ENCODE results near the gene GAP43. TPM values are rescaled to one million over a fixed set of nuclear protein-coding genes. Genes with fewer than 3 reads are reported as not detected.

The GAP43 gene
- total RNA-seq: not detected

DNA sequence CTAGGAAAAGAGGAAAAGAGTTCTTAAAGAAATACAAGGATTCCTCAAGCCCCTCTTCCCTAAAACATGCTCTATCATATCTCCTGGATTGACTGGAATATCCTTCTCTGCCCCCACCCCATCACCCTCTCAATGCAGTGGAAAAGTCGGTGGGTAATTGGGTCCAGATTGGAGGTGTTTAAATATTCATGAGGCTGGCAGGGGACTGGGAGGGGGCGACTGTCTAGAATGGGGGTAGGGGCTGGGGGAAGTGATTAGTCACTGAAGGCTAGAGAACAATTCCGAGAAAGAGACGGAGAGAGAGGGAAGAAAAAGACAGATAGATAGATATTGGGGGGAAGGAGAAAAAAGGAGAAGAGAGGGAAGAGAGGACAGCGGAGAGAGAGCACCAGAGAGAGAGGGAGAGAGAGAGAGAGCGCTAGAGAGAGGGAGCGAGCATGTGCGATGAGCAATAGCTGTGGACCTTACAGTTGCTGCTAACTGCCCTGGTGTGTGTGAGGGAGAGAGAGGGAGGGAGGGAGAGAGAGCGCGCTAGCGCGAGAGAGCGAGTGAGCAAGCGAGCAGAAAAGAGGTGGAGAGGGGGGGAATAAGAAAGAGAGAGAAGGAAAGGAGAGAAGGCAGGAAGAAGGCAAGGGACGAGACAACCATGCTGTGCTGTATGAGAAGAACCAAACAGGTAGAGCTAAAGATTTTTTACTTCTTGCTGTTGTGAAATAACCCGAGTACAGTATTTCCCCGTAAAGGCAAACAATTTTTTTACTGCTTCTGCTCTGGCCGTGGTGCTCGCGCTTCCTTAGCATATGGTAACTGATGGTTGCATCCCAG lies at the start of gene GAP43:
TSS of gene GAP43 (plus strand) at position 467 of the 825 bp plus-strand sequence. CDS start at position 647, 180 bp downstream.
- Mint-ChIP-seq H3K4me3 (peak within 1 kb of the TSS; percentile 25), H3K27ac (no peak within 1 kb of the TSS), H3K36me3 (no peaks in the 10 kb centered on the region), H3K4me1 (peaks cover 11% of the 10 kb centered on the region), H3K27me3 (peaks cover 55% of the 10 kb centered on the region), H3K9me3 (no peaks in the 10 kb centered on the region)
- POLR2A ChIA-PET: no interaction called here
- DNase-seq (no peak), ATAC-seq (ENCODE audit: low read depth) (no peak)

GRCh38 chr3:115576325-115576875 lies 46.9 kb upstream of the GAP43 start:
- DNase-seq (no peak), ATAC-seq (ENCODE audit: low read depth) (no peak)
- Mint-ChIP-seq H3K4me1 (no peaks in the 10 kb centered on the region), H3K27ac (no peak overlapping the region), H3K36me3 (no peaks in the 10 kb centered on the region), H3K4me3 (no peak overlapping the region), H3K27me3 (peaks cover 11% of the 10 kb centered on the region), H3K9me3 (no peaks in the 10 kb centered on the region)
- POLR2A ChIA-PET: no interaction called here

GRCh38 chr3:115577000-115577399 lies 46.3 kb upstream of the GAP43 start:
- no peaks in the 10 kb centered on the region for H3K36me3 Mint-ChIP-seq
- no peaks in the 10 kb centered on the region for H3K4me1 Mint-ChIP-seq
- H3K4me3 Mint-ChIP-seq: no peak overlapping the region
- H3K27me3 Mint-ChIP-seq: peaks cover 13% of the 10 kb centered on the region
- no peak for DNase-seq
- H3K27ac Mint-ChIP-seq: no peak overlapping the region
- ATAC-seq (ENCODE audit: low read depth): no peak
- H3K9me3 Mint-ChIP-seq: no peaks in the 10 kb centered on the region
- POLR2A ChIA-PET: no interaction called here

DNA sequence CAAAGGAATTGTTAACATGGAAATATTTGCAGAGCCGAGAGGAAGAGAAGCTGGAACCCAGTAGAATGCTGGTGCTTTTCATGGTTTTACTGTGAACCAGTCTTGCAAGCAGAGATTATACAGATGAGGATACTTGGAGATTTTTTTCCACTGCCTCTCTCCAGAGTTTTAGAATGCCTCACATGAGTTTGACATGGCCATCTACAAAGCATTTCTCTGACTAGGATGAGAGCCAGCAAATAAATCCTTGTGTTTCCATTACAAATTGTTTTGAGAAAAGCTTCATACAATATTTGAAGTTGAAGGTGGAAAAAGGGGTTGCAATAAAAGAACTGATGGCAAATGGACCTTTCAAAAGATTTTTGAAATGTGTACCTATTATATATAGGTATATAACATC lies 45.0 kb upstream of the GAP43 start:
- POLR2A ChIA-PET: no interaction called here
- Mint-ChIP-seq H3K4me1 (no peaks in the 10 kb centered on the region), H3K27me3 (peaks cover 13% of the 10 kb centered on the region), H3K36me3 (no peaks in the 10 kb centered on the region), H3K27ac (no peak overlapping the region), H3K9me3 (no peaks in the 10 kb centered on the region), H3K4me3 (no peak overlapping the region)
- no peak for ATAC-seq (ENCODE audit: low read depth)
- no peak for DNase-seq

DNA sequence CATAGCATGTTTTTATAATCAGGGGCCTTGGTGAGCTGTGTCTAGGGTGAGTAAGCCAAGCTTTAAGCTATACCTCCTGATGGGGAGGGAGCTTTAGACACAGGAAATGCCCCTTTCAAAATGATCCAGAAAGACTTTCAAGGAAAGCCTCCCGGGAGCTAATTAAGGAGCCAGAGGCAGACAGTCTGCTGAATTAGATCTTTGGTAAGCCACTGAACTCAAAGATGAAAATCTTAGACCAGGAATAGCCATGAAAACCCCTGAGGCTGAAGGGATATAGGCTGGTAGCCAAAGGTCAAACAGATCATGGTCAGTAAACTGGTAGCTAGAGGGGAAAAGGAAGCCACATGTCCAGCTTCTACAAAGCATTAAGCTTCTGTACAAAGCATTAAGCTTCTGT lies 42.7 kb upstream of the GAP43 start:
- no peaks in the 10 kb centered on the region for H3K36me3 Mint-ChIP-seq
- H3K27me3 Mint-ChIP-seq: peaks cover 9% of the 10 kb centered on the region
- H3K4me1 Mint-ChIP-seq: no peaks in the 10 kb centered on the region
- ATAC-seq (ENCODE audit: low read depth): no peak
- H3K27ac Mint-ChIP-seq: no peak overlapping the region
- POLR2A ChIA-PET: no interaction called here
- H3K9me3 Mint-ChIP-seq: no peaks in the 10 kb centered on the region
- H3K4me3 Mint-ChIP-seq: no peak overlapping the region
- DNase-seq: no peak

DNA sequence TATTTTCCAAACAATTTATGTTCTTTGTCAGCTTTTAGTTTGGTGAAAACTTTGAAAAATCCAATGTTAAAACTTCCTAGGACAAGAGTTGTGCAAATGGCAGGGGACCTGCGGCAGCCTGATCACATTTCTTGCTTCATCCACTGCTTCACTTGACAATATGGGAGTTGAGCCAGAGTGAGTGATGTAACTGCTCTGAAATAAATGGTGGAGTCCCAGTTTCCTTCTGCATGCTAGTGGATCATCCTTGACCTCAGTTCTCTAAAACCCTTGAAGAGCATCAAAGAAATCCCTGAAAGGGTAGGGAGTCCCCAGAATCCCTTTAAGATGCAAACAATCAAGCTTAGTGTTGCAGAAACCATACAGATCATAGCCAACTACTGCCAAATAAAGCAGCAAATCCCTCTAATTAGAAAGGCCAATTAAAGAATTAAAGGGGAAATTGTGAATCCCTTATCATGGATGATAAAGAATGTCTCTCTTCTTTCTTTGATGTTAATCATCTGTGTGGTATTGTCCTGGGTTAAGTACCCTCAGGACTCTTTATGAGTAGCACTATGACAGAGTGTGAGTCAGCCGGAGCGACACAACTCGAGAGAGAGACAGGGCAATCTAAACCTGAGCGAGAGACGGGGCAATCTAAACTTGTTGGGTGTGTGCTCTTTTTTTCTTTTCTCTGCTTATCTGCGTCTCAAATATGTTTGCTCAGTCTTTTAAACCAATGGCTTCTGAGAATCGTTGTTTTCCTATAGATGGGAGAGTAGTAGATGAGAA lies 41.8 kb upstream of the GAP43 start:
- Mint-ChIP-seq H3K27ac (no peak overlapping the region), H3K4me3 (no peak overlapping the region), H3K4me1 (no peaks in the 10 kb centered on the region), H3K36me3 (no peaks in the 10 kb centered on the region), H3K9me3 (no peaks in the 10 kb centered on the region), H3K27me3 (peaks cover 7% of the 10 kb centered on the region)
- POLR2A ChIA-PET: no interaction called here
- no peak for DNase-seq
- no peak for ATAC-seq (ENCODE audit: low read depth)

GRCh38 chr3:115588201-115589115 lies 34.9 kb upstream of the GAP43 start:
- no peak overlapping the region for H3K4me3 Mint-ChIP-seq
- DNase-seq (no peak), ATAC-seq (ENCODE audit: low read depth) (no peak)
- POLR2A ChIA-PET: no interaction called here
- no peaks in the 10 kb centered on the region for H3K36me3 Mint-ChIP-seq
- H3K9me3 Mint-ChIP-seq: no peaks in the 10 kb centered on the region
- peaks cover 5% of the 10 kb centered on the region for H3K27me3 Mint-ChIP-seq
- H3K27ac Mint-ChIP-seq: no peak overlapping the region
- H3K4me1 Mint-ChIP-seq: no peaks in the 10 kb centered on the region

DNA sequence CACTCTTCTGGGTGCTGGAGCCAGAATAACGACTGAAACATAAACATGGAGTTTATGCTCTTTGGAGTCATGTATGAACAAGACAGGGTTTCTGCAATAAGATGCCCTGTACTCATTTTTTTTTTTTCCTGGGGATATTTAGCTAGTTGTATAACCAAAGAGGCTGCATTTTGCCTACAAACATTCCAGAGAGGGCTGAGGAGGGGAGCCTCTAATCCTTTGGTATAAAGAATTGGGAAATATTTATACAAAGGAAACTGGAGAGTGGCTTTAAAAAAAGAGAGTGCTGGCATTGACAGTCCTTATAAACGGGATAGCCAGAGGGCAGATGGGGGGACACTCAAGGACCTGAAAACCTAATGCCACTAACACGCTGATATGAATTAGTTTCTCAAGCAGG lies 32.4 kb upstream of the GAP43 start:
- DNase-seq (no peak), ATAC-seq (ENCODE audit: low read depth) (no peak)
- Mint-ChIP-seq H3K9me3 (no peaks in the 10 kb centered on the region), H3K27ac (no peak overlapping the region), H3K4me3 (no peak overlapping the region), H3K27me3 (peaks cover 5% of the 10 kb centered on the region), H3K36me3 (no peaks in the 10 kb centered on the region), H3K4me1 (no peaks in the 10 kb centered on the region)
- POLR2A ChIA-PET: no interaction called here

DNA sequence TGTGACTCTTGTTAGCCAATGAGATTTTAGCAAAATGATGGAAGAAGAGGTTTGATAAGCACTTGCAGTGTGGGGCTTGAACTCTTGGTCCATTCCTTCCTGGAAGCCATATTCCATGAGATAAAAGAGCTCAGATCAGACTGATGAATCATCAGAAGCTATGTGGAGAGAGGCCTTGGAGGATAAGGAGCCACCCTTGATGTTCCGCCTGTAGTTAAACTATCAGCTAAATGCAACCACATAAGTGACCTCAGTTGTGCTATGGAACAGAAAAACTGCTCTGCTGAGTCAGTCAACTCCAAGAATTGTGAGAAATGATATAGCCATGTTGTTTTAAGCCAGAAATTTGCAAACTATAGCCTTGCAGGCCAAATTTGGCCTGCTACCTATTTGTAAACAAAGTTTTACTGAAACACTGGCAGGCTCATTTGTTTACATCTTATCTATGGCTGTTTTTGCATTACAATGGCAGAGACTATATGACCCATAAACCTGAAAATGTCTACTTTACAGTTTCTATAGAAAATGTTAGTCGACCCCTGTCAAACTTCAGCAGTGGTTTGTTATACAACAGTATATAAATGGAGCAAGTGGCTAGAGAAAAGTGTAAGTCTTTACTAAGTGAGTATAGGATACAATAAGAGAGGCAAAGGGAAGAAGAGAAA lies 27.6 kb upstream of the GAP43 start:
- Mint-ChIP-seq H3K9me3 (peaks cover 2% of the 10 kb centered on the region), H3K27me3 (no peaks in the 10 kb centered on the region), H3K4me3 (no peak overlapping the region), H3K27ac (no peak overlapping the region), H3K36me3 (no peaks in the 10 kb centered on the region), H3K4me1 (no peaks in the 10 kb centered on the region)
- DNase-seq (no peak), ATAC-seq (ENCODE audit: low read depth) (no peak)
- POLR2A ChIA-PET: no interaction called here

- peaks cover 2% of the 10 kb centered on the region for H3K9me3 Mint-ChIP-seq
These were observed 25.1 kb upstream of the GAP43 start for GRCh38 chr3:115598216-115598615.

DNA sequence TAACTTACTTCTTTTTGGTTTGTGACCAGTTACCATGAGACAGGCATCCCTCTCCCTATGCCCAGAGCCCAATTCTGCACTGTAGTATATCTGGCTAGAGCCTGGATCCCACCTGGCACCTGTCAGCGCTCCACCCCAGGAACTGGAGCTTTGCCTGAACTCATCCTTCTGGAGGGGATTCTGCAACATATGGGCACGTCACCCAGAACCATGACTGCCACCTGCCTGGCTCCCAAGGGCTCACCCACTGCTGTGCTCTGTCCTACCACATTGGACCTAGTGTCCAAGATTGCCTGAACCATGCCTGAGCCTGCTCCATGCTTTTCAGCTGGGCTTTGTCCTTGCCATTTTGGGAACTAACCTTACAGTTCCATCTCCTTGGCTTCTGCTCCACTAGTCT lies 21.1 kb upstream of the GAP43 start:
- POLR2A ChIA-PET: no interaction called here

More at GRCh38 chr3:115598216-115598615, 25.1 kb upstream of the GAP43 start:
- no peak for DNase-seq
- Mint-ChIP-seq H3K27me3 (peaks cover 2% of the 10 kb centered on the region), H3K27ac (no peak overlapping the region), H3K4me1 (no peaks in the 10 kb centered on the region), H3K36me3 (no peaks in the 10 kb centered on the region), H3K4me3 (no peak overlapping the region)
- POLR2A ChIA-PET: interaction anchor here (0.7 kb wide), 1 partner anchor 8 kb away, joined by 4 read pairs; no protein-coding TSS in a partner anchor
- no peak for ATAC-seq (ENCODE audit: low read depth)

GRCh38 chr3:115611630-115612029 lies 11.7 kb upstream of the GAP43 start:
- Mint-ChIP-seq H3K27me3 (peaks cover 29% of the 10 kb centered on the region), H3K27ac (no peak overlapping the region), H3K4me3 (no peak overlapping the region), H3K9me3 (no peaks in the 10 kb centered on the region), H3K36me3 (no peaks in the 10 kb centered on the region), H3K4me1 (peaks cover 1% of the 10 kb centered on the region)
- no peak for DNase-seq
- POLR2A ChIA-PET: no interaction called here
- ATAC-seq (ENCODE audit: low read depth): no peak

More for the DNA sequence above, 21.1 kb upstream of the GAP43 start:
- no peak for ATAC-seq (ENCODE audit: low read depth)
- peaks cover 2% of the 10 kb centered on the region for H3K27me3 Mint-ChIP-seq
- H3K9me3 Mint-ChIP-seq: no peaks in the 10 kb centered on the region
- H3K27ac Mint-ChIP-seq: no peak overlapping the region
- H3K4me3 Mint-ChIP-seq: no peak overlapping the region
- H3K4me1 Mint-ChIP-seq: no peaks in the 10 kb centered on the region
- DNase-seq: no peak
- no peaks in the 10 kb centered on the region for H3K36me3 Mint-ChIP-seq

All from activated naive CD8-positive, alpha-beta T cell treated with anti-CD3 and anti-CD28 coated beads, Interleukin-2, amount 10 ng/mL, durations not matched to agents 7 days and 5 days (primary cell).